ENCODE measurements around the gene SYT3. TPM values are rescaled to one million over a fixed set of nuclear protein-coding genes. Genes with fewer than 3 reads are reported as not detected.

SYT3 gene
- total RNA-seq, 4 donors from 2014 or later: 0.29 to 0.49 (median 0.42) TPM; not detected in 1

- DNase-seq (ENCODE audit: low spot score in 2 of 2): no peak
- TF ChIP-seq POLR2A (IDR thresholded peaks at IDR 0.05) (no peak), CTCF (IDR thresholded peaks at IDR 0.05) (no peak)
- H3K4me3 ChIP-seq (ENCODE audit: low read depth, poor library complexity, severe bottlenecking): no peak overlapping the region
- 65 to 71% methylated on average over 10 of the region's 10 CpGs for WGBS, 2 donors
- intact Hi-C loops (cut with DNase I; ENCODE audit: low total_unique reads): no loop called here
Measured at GRCh38 chr19:50647879-50648615, 8.4 kb upstream of the SYT3 start.

GRCh38 chr19:50646074-50646807 lies 6.6 kb upstream of the SYT3 start:
- DNase-seq (ENCODE audit: low spot score in 2 of 2): no peak
- no peak for TF ChIP-seq POLR2A (IDR thresholded peaks at IDR 0.05)
- TF ChIP-seq CTCF (IDR thresholded peaks at IDR 0.05): no peak
- intact Hi-C loops (cut with DNase I; ENCODE audit: low total_unique reads): no loop called here
- WGBS, 2 donors: 38 to 47% methylated on average over 6 of the region's 6 CpGs
- H3K4me3 ChIP-seq (ENCODE audit: low read depth, poor library complexity, severe bottlenecking): no peak overlapping the region

GRCh38 chr19:50645107-50645506 lies 5.4 kb upstream of the SYT3 start:
- no peak for TF ChIP-seq CTCF (IDR thresholded peaks at IDR 0.05)
- no peak for TF ChIP-seq POLR2A (IDR thresholded peaks at IDR 0.05)
- DNase-seq (ENCODE audit: low spot score in 2 of 2): no peak

GRCh38 chr19:50644315-50644915 lies 4.7 kb upstream of the SYT3 start:
- TF ChIP-seq CTCF (IDR thresholded peaks at IDR 0.05) (no peak), POLR2A (IDR thresholded peaks at IDR 0.05) (no peak)
- DNase-seq (ENCODE audit: low spot score in 2 of 2): no peak
- WGBS, 2 donors: 50 to 62% methylated on average over 1 of the region's 1 CpG
- H3K4me3 ChIP-seq (ENCODE audit: low read depth, poor library complexity, severe bottlenecking): no peak overlapping the region
- intact Hi-C loops (cut with DNase I; ENCODE audit: low total_unique reads): no loop called here

More at GRCh38 chr19:50645107-50645506, 5.4 kb upstream of the SYT3 start:
- WGBS, 2 donors: 74 to 82% methylated on average over 6 of the region's 6 CpGs
- intact Hi-C loops (cut with DNase I; ENCODE audit: low total_unique reads): no loop called here
- H3K4me3 ChIP-seq (ENCODE audit: low read depth, poor library complexity, severe bottlenecking): no peak overlapping the region

GRCh38 chr19:50640368-50640767 lies 687 bp upstream of the SYT3 start:
- TF ChIP-seq CTCF (IDR thresholded peaks at IDR 0.05): no peak
- no peak for TF ChIP-seq POLR2A (IDR thresholded peaks at IDR 0.05)
- 65 to 72% methylated on average over 2 of the region's 2 CpGs for WGBS, 2 donors
- no peak overlapping the region for H3K4me3 ChIP-seq (ENCODE audit: low read depth, poor library complexity, severe bottlenecking)
- intact Hi-C loops (cut with DNase I; ENCODE audit: low total_unique reads): no loop called here
- DNase-seq (ENCODE audit: low spot score in 2 of 2): no peak

Measured in lower leg skin (tissue), 4 donors.